Neural cell (in vitro differentiated cells): ENCODE data around the gene LRRC56.

ENCODE experiments used
- CTCF ChIP-seq: fragments of 450-650 bp; IDR thresholded peaks from 2 replicates; pipeline ENCODE4 v1.5.1; 2014; ENCODE audit warnings: antibody characterized with exemption, mild to moderate bottlenecking, moderate library complexity; ENCODE audit not compliant: poor library complexity, severe bottlenecking
- EP300 ChIP-seq: fragments of 450-650 bp; conservative IDR thresholded peaks from 2 replicates; pipeline ENCODE4 v1.6.1; 2014; ENCODE audit warnings: antibody characterized with exemption, mild to moderate bottlenecking, moderate library complexity; ENCODE audit not compliant: poor library complexity, severe bottlenecking
- POLR2AphosphoS5 ChIP-seq: IDR thresholded peaks from 2 replicates; pipeline ENCODE4 v1.6.1; 2012
- RAD21 ChIP-seq: fragments of 450-650 bp; conservative IDR thresholded peaks from 2 replicates; pipeline ENCODE4 v1.6.1; 2014; ENCODE audit warnings: antibody characterized with exemption, mild to moderate bottlenecking, moderate library complexity

- TF ChIP-seq CTCF (no peak), POLR2AphosphoS5 (no peak), RAD21 (no peak), EP300 (peak; percentile 58)
Measured at GRCh38 chr11:568306-569157, 31.2 kb downstream of the LRRC56 start.
